ENCODE results near the gene PLCXD1. TPM values are rescaled to one million over a fixed set of nuclear protein-coding genes. Genes with fewer than 3 reads are reported as not detected.

PLCXD1 gene
- polyA plus RNA-seq, 2 of the 4 experiments (the other 2 are of a cell fraction) = 64.6 to 67.9 TPM

- TF ChIP-seq TP53 (CRISPR knock-in tag; IDR thresholded peaks at IDR 0.05) (no peak), ZSCAN20 (CRISPR knock-in tag; IDR thresholded peaks at IDR 0.05) (no peak), CEBPB (IDR thresholded peaks at IDR 0.05) (no peak), ZFP36 (IDR thresholded peaks at IDR 0.05; ENCODE audit: borderline replicate concordance, partially characterized antibody) (no peak), RARB (CRISPR knock-in tag; IDR thresholded peaks at IDR 0.05) (no peak), REST (IDR thresholded peaks at IDR 0.05) (no peak), HOXA7 (CRISPR knock-in tag; IDR thresholded peaks at IDR 0.05) (no peak), HOXB5 (CRISPR knock-in tag; IDR thresholded peaks at IDR 0.05) (no peak), CBX2 (IDR thresholded peaks at IDR 0.05; ENCODE audit: borderline replicate concordance, low read depth) (no peak), CBX8 (IDR thresholded peaks at IDR 0.05) (no peak), NPAS2 (CRISPR knock-in tag; IDR thresholded peaks at IDR 0.05; ENCODE audit: borderline replicate concordance) (no peak), HES2 (IDR thresholded peaks at IDR 0.05) (no peak), BCL3 (IDR thresholded peaks at IDR 0.05) (no peak), EHF (CRISPR knock-in tag; IDR thresholded peaks at IDR 0.05) (no peak), POLR2AphosphoS2 (conservative IDR thresholded peaks at IDR 0.05; ENCODE audit: low read length) (no peak), KDM5A (IDR thresholded peaks at IDR 0.05) (no peak), BHLHE40 (IDR thresholded peaks at IDR 0.05; ENCODE audit: low read depth, low read length) (no peak), HDAC2 (IDR thresholded peaks at IDR 0.05) (no peak), FOXS1 (CRISPR knock-in tag; IDR thresholded peaks at IDR 0.05) (no peak)
- ChIA-PET CTCF (no interaction called here), POLR2A (no interaction called here)
- H3K4me2 ChIP-seq = no peak overlapping the region
- no peak for DNase-seq (ENCODE audit: low read depth in 1 of 2, low spot score in 1 of 2)
- ATAC-seq = no peak
- H3K4me3 ChIP-seq = no peak overlapping the region
- H3K27ac ChIP-seq = no peak overlapping the region
- no peak for FAIRE-seq
- H3K4me1 ChIP-seq = no peaks in the 10 kb centered on the region
- no peaks in the 10 kb centered on the region for H3K9me3 ChIP-seq
- 91% methylated on average over 30 of the region's 42 CpGs for WGBS (ENCODE audit: missing lambda C conversion rate)
Observed at GRCh38 chrX:290476-291166, 9.4 kb downstream of the PLCXD1 start.

GRCh38 chrX:291411-291901 is 10.3 kb downstream of the PLCXD1 start:
- DNase-seq (ENCODE audit: low read depth in 1 of 2, low spot score in 1 of 2) (no peak), ATAC-seq (no peak), FAIRE-seq (no peak)
- no peak for TF ChIP-seq FOSL2 (IDR thresholded peaks at IDR 0.05)
- TF ChIP-seq FOSL2 (CRISPR knock-in tag; IDR thresholded peaks at IDR 0.05) = no peak
- no peak for TF ChIP-seq REST (IDR thresholded peaks at IDR 0.05)
- TF ChIP-seq MAX (IDR thresholded peaks at IDR 0.05) = no peak
- CTCF ChIA-PET = no interaction called here
- 96% methylated on average over 29 of the region's 29 CpGs for WGBS (ENCODE audit: missing lambda C conversion rate)
- Histone ChIP-seq H3K4me2 (no peak overlapping the region), H3K27ac (no peak overlapping the region), H3K4me3 (no peak overlapping the region), H3K9me3 (no peaks in the 10 kb centered on the region), H3K4me1 (no peaks in the 10 kb centered on the region)
- POLR2A ChIA-PET = no interaction called here

Data from A549 (cell line).